Measurements from ENCODE around the gene SLC49A4.

SLC49A4 gene

DNA sequence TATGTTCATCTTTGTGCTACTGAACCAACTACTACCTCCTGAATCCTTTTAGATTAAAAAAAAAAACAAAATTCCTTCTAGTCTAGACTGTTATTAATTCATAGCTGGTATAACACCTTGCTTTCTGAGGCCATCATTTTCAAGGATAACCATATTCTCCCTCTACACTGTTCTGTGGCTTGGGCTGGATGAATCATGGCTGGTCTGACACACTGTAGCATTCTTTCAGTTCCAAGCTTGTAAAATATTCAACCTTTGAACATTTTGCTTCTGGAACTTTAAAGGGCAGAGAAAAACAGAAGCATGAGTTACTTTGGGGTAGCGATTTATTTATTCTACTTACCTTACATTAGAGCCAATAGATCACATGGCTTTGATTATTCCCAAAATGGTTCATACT, 8.8 kb upstream of the SLC49A4 start:
- no peak for DNase-seq (ENCODE audit: low spot score)

GRCh38 chr3:122787872-122788271, 7.0 kb upstream of the SLC49A4 start:
- no peak for DNase-seq (ENCODE audit: low spot score)

GRCh38 chr3:122789585-122790273, 5.1 kb upstream of the SLC49A4 start:
- DNase-seq (ENCODE audit: low spot score): no peak

GRCh38 chr3:122793568-122794416, 1.1 kb upstream of the SLC49A4 start, which contains the start of gene HSPBAP1:
Gene HSPBAP1, minus strand, starts transcription at chr3:122793831. Its CDS starts 151 bp downstream, at chr3:122793680.
- DNase-seq (ENCODE audit: low spot score): peak; percentile 97

- DNase-seq (ENCODE audit: low spot score): no peak
Observed at GRCh38 chr3:122794483-122794778, 438 bp upstream of the SLC49A4 start.

- no peak for DNase-seq (ENCODE audit: low spot score)
Observed at GRCh38 chr3:122795674-122796195, 866 bp downstream of the SLC49A4 start.

DNA sequence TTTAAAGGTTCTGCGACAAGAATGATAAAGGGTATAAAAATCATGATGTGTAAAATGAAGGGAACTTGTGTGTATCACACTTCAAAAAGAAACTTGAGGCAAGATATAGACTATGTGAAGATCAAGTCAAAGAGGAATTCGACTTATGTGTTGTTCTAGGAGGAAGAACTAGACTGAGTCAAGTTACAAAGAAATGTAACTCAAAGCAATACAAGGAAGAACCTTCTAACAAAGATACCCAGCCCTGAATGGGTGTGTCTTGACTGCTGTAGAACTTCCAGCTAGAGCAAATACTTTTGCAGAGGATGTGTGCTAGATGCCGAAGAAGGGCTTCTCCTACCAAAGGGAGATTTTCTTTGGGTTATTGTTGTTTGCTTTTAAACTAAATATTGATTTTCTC, 2.4 kb downstream of the SLC49A4 start:
- no peak for DNase-seq (ENCODE audit: low spot score)

GRCh38 chr3:122799322-122799721, 4.5 kb downstream of the SLC49A4 start:
- no peak for DNase-seq (ENCODE audit: low spot score)

GRCh38 chr3:122800031-122800430, 5.2 kb downstream of the SLC49A4 start:
- DNase-seq (ENCODE audit: low spot score): no peak

DNA sequence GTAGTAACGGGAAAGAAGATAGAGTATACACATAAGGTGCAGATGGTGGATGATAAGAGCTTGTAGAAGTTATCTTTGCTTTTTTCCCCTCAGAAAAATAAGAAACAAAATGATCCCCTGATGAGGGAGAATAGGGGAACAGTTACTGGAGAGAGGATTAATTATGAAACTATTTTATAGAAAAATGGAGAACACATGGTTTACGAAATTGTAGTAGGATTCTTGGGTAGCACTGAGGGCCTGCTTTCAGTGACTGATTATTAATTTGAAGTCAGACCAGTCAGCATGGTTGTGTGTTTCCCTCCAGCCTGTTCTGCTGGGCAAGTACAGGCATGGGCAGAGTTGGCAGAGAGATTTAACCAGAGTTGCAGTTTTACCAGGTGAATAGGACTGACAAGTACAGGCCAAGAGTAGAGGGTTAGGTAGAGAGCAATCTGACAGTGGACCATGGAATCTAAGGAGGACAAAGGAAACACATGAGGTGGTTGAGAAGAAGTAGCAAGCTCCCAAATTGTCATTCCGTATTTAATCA, 5.9 kb downstream of the SLC49A4 start:
- DNase-seq (ENCODE audit: low spot score): no peak

DNA sequence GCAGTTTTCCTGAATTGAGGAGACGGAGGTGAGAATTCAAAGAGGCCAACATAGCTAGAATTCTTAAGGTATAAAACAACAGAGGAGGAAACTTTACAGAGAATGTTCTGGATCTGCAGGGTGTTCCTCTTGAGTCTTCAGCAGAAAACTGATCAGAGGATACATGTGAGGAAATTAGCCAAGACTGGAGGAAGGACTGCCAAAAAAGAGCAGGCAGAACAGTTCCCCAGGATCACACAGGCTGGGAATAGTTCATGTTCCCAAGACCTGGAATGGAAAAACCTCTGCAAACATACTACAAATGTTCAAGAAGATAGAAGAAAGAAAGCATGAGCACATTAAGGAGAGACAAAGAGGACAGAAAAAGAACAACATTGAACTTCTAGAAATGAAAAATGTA, 7.5 kb downstream of the SLC49A4 start:
- DNase-seq (ENCODE audit: low spot score): no peak

DNA sequence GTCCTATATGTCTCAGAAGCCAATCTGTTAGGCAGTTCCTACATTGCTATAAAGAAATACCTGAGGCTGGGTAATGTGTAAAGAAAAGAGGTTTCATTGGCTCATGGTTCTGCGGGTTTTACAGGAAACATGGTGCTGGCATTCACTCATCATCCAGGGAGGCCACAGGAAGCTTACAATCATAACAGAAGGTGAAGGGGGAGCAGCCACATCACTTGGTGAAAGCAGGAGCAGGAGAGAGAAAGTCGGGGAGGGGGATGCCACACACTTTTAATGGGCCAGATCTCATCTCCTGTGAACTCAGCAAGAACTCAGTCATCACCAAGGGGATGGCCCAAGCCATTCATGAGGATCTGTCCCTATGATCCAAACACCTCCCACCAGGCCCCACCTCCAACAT, 9.1 kb downstream of the SLC49A4 start:
- no peak for DNase-seq (ENCODE audit: low spot score)

- DNase-seq (ENCODE audit: low spot score): no peak
Observed at GRCh38 chr3:122810734-122811133, 15.9 kb downstream of the SLC49A4 start.

GRCh38 chr3:122816587-122816986, 21.7 kb downstream of the SLC49A4 start:
- DNase-seq (ENCODE audit: low spot score): no peak

DNA sequence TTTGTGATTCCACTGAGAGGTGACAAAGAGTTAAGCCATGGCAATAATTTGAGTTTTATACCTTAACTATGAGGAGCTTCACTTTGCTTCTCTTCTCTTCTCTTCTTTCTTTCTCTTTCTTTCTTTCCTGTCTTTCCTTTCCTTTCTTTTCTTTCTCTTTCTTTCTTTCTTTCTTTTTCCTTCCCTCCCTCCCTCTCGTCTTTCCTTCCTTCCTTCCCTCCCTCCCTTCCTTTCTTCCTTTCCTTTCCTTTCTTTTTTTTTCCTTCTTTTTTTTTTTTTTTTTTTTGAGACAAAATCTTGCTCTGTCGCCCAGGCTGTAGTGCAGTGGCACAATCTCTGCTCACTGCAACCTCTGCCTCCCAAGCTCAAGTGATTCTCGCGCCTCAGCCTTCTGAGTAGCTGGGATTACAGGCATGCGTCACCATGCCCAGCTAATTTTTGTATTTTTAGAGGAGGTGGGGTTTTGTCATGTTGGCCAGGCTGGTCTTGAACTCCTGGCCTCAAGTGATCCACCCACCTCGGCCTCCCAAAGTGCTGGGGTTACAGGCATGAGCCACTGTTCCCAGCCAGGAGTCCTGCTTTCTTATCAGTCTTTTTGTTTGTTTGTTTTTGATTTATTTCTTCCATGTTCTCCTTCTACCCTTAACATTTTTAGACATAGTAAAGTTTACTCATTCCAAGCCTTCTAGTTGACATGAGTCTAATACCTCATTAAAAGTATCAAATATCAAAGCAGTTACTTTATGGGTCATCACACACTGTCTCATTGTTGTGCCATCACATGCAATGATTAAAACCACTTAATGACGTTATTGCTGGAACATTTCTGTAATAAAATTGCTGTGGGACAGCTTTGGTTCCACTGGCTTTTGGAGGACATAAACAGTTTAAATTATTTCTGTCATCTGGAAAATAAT, 29.9 kb downstream of the SLC49A4 start:
- DNase-seq (ENCODE audit: low spot score): no peak

DNA sequence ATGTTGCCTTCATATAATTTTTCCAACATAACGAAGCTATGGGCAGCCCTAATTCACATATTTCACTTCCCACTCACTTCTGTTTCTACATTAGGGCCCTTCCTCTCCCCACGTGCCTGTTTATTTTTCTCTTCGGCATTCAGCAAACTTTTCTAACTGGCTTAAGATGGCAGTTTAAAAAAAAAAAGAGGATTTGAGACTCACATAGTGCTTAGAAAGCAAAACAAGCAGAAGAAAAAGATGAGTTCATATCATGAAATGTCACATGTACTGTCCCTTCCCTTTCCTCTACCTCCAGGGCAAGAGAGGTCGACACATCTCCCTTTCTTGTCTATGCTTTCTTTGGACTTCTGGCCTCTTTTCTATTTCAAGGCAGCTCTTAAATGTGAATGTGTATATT, 30.6 kb downstream of the SLC49A4 start:
- DNase-seq (ENCODE audit: low spot score): no peak

- no peak for DNase-seq (ENCODE audit: low spot score)
Observed at GRCh38 chr3:122826278-122826677, 31.4 kb downstream of the SLC49A4 start.

GRCh38 chr3:122828281-122828680, 33.4 kb downstream of the SLC49A4 start:
- DNase-seq (ENCODE audit: low spot score): no peak

- no peak for DNase-seq (ENCODE audit: low spot score)
Observed at GRCh38 chr3:122835590-122835989, 40.7 kb downstream of the SLC49A4 start.

DNA sequence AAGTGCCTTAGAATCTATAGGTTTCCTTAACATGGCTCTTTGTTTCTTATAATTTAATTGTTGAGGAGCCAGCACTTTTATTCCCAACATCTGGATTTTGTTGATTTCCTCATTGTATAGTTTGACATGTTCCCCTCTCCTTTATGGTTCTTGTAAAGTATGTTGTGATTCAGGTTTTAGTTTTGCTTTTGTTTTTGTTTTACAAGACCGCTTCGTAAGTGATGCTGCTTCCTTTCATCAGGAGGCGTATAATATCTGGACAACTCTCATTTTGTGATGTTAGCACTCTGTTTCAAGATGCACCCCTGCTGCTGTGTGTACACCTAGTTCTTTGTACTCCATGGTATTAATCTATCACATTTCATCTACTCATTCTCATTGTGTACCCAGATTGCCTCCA, 48.7 kb downstream of the SLC49A4 start:
- DNase-seq (ENCODE audit: low spot score): no peak

DNA sequence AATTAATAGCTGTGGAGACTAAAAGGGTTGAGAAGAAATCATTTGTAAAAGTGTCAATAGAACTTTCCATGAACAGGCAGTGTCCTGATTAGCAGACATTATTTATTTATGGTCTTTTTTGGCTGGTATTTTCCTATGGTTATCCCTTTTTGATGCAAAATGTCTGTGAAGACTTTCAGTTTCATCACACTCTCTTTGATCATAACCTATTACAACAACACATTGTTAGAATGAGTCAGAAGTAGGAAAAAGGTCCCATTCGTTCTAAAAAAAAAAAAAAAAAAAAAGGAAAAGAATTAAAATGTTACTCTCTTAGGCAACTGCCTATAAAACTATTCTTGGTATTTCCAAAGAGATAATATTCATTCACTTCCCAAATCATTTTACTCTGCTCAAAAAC, 62.1 kb downstream of the SLC49A4 start:
- DNase-seq (ENCODE audit: low spot score): no peak

DNA sequence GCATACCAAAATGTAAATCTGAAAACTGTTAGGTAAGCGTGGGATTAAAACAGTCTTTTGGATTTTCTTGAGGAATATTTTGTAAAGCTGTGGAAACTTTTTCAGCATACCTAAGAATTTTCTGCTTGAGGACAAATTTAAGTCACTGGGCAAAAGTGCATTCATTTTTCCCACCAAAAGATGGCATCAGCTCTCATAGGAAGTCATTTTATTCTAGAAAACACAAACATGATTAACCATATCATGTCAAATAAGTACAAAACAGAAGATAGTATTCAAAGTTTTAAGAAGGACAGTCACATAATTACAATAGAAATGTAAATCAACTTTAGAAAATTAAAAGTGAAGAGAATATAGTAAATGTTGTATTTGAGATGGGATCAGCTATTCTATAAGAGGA, 63.5 kb downstream of the SLC49A4 start:
- peak; percentile 30 for DNase-seq (ENCODE audit: low spot score)
